Measurements from ENCODE around the gene SURF4. TPM values are rescaled to one million over a fixed set of nuclear protein-coding genes. Genes with fewer than 3 reads are reported as not detected.

Gene SURF4
- total and polyA plus RNA-seq, 2 of the 13 experiments (the other 11 are each of a cell fraction or from before 2014, with no cell fraction given): 220 to 265 TPM

DNA sequence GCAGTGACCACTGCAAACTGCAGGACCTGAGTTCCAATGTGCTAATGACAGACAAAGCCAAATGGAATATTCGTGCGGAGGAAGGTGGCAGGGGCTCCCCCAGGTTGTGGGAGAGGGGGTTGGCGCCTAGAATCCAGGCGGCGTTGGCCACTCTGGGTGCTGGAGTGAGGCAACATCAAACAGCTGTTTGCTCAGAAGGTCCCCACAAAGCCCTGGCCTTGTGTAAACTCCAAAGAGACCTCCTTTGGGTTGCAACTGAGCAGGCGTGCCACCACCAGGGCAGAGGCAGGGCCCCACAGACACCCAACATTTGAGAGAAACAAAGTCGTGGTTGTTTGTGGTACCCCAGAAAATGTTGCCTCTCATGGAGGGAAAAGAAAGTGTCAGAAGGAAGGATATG is 14.9 kb upstream of the SURF4 start (continued):
- TF ChIP-seq ZNF737 (CRISPR knock-in tag; IDR thresholded peaks at IDR 0.05; ENCODE audit: borderline replicate concordance) (no peak), TBX2 (CRISPR knock-in tag; IDR thresholded peaks at IDR 0.05; ENCODE audit: borderline replicate concordance) (no peak), ZNF687 (CRISPR knock-in tag; IDR thresholded peaks at IDR 0.05) (peak; percentile 42), ZNF83 (CRISPR knock-in tag; IDR thresholded peaks at IDR 0.05; ENCODE audit: borderline replicate concordance) (no peak), SP4 (CRISPR knock-in tag; IDR thresholded peaks at IDR 0.05) (0 out of 2 replicates have a peak, but pooled peaks have one; percentile 23), CCAR2 (optimal IDR thresholded peaks at IDR 0.05; ENCODE audit: low read depth, low read length) (no peak), NBN (conservative IDR thresholded peaks at IDR 0.05) (no peak), NAIF1 (CRISPR knock-in tag; IDR thresholded peaks at IDR 0.05; ENCODE audit: borderline replicate concordance) (no peak), LCORL (IDR thresholded peaks at IDR 0.05) (no peak), LCORL (CRISPR knock-in tag; IDR thresholded peaks at IDR 0.05) (0 out of 2 replicates have a peak, but pooled peaks have one; percentile 29), ZNF30 (CRISPR knock-in tag; IDR thresholded peaks at IDR 0.05) (no peak), MTA3 (CRISPR knock-in tag; IDR thresholded peaks at IDR 0.05) (no peak), MTA1 (CRISPR knock-in tag; IDR thresholded peaks at IDR 0.05; ENCODE audit: borderline replicate concordance) (peak; percentile 41; the same call in 1 of the 2 replicates), FOXA3 (CRISPR knock-in tag; IDR thresholded peaks at IDR 0.05) (peak; percentile 54), ARID2 (CRISPR knock-in tag; IDR thresholded peaks at IDR 0.05; ENCODE audit: borderline replicate concordance) (no peak), HINFP (CRISPR knock-in tag; IDR thresholded peaks at IDR 0.05; ENCODE audit: low read depth) (no peak), ZNF670 (CRISPR knock-in tag; IDR thresholded peaks at IDR 0.05; ENCODE audit: borderline replicate concordance) (no peak)
- TF ChIP-seq, protein P1, sequence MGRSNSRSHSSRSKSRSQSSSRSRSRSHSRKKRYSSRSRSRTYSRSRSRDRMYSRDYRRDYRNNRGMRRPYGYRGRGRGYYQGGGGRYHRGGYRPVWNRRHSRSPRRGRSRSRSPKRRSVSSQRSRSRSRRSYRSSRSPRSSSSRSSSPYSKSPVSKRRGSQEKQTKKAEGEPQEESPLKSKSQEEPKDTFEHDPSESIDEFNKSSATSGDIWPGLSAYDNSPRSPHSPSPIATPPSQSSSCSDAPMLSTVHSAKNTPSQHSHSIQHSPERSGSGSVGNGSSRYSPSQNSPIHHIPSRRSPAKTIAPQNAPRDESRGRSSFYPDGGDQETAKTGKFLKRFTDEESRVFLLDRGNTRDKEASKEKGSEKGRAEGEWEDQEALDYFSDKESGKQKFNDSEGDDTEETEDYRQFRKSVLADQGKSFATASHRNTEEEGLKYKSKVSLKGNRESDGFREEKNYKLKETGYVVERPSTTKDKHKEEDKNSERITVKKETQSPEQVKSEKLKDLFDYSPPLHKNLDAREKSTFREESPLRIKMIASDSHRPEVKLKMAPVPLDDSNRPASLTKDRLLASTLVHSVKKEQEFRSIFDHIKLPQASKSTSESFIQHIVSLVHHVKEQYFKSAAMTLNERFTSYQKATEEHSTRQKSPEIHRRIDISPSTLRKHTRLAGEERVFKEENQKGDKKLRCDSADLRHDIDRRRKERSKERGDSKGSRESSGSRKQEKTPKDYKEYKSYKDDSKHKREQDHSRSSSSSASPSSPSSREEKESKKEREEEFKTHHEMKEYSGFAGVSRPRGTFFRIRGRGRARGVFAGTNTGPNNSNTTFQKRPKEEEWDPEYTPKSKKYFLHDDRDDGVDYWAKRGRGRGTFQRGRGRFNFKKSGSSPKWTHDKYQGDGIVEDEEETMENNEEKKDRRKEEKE (IDR thresholded peaks at IDR 0.05): no peak
- TF ChIP-seq, protein P2, sequence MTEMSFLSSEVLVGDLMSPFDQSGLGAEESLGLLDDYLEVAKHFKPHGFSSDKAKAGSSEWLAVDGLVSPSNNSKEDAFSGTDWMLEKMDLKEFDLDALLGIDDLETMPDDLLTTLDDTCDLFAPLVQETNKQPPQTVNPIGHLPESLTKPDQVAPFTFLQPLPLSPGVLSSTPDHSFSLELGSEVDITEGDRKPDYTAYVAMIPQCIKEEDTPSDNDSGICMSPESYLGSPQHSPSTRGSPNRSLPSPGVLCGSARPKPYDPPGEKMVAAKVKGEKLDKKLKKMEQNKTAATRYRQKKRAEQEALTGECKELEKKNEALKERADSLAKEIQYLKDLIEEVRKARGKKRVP (CRISPR knock-in tag; IDR thresholded peaks at IDR 0.05): peak in 1 of 2 experiments; percentile 73; a peak in 2 of 4 replicates
